Lung (tissue), 12 donors: ENCODE data around the gene BLTP1. TPM values are rescaled to one million over a fixed set of nuclear protein-coding genes. Genes with fewer than 3 reads are reported as not detected.

Experiments
- ATAC-seq: fragments of 200-7000 bp; cut with Tn5 transposase; one replicate; pipeline ENCODE4 v1.9.1; 2020; ENCODE audit warnings: moderate number of reproducible peaks; ENCODE audit not compliant: insufficient read depth, low FRiP score
- DNase-seq, 3 donors: peaks; one replicate each; pipeline ENCODE4 v3.0.0-alpha.2; 2013 to 2017
- H3K27ac ChIP-seq, 2 donors: one replicate each; pipeline ENCODE4 v1.5.1; 2013; ENCODE audit warnings: mild to moderate bottlenecking in 2 of 2, moderate library complexity in 2 of 2, control low read depth in 1 of 2, inconsistent platforms in 1 of 2, low read depth in 1 of 2, low read length in 1 of 2
- H3K27me3 ChIP-seq, 3 donors: one replicate each; pipeline ENCODE4 v1.5.1; 2013; ENCODE audit warnings: low read length in 2 of 3; ENCODE audit not compliant: control insufficient read depth in 3 of 3, insufficient read depth in 3 of 3
- H3K36me3 ChIP-seq, 4 donors: one replicate each; pipeline ENCODE4 v1.5.1; 2013; ENCODE audit warnings: low read length in 4 of 4, mild to moderate bottlenecking in 1 of 4, moderate library complexity in 1 of 4; ENCODE audit not compliant: control insufficient read depth in 4 of 4, insufficient read depth in 4 of 4
- H3K4me1 ChIP-seq, 5 donors: one replicate each; pipeline ENCODE4 v1.5.1; 2013; ENCODE audit warnings: low read length in 5 of 5, mild to moderate bottlenecking in 2 of 5, moderate library complexity in 1 of 5; ENCODE audit not compliant: control insufficient read depth in 5 of 5, insufficient read depth in 5 of 5
- H3K4me3 ChIP-seq: one replicate; pipeline ENCODE4 v1.5.1; 2013; ENCODE audit warnings: mild to moderate bottlenecking, control low read depth, moderate library complexity
- H3K9ac ChIP-seq, 2 donors: one replicate each; pipeline ENCODE4 v1.5.1; 2013; ENCODE audit warnings: low read length in 2 of 2, control low read depth in 1 of 2; ENCODE audit not compliant: insufficient read depth in 1 of 2
- H3K9me3 ChIP-seq, 4 donors: one replicate each; pipeline ENCODE4 v1.5.1; 2013; ENCODE audit warnings: low read length in 3 of 4, mild to moderate bottlenecking in 1 of 4, moderate library complexity in 1 of 4; ENCODE audit not compliant: control insufficient read depth in 4 of 4, insufficient read depth in 3 of 4
- WGBS, 2 donors: extraction: QIAGEN DNeasy Blood & Tissue Kit; methylation state at CpG; one replicate each; pipeline ENCODE4 v1.1.7; 2013; 5-methylcytosine and 5-hydroxymethylcytosine counted together
- polyA plus RNA-seq, 2 donors: library from polyadenylated mRNA; stranded (reverse); fragments of 200-250 nt; gene quantifications; one replicate each; pipeline ENCODE4 v1.2.1, GENCODE V29; 2013
- total RNA-seq, 2 donors: library from RNA; depleted of rRNA in 1 of 2; stranded (reverse); fragments of >200 nt in 1 of 2; gene quantifications; one replicate each; pipeline ENCODE4 v1.2.1, GENCODE V29; 2014 to 2021
- TF ChIP-seq, protein P1 (sequence below): IDR thresholded peaks from 2 replicates; pipeline ENCODE4 v1.5.1; 2012; ENCODE audit warnings: mild to moderate bottlenecking; ENCODE audit errors: control extremely low read depth, extremely low read depth
- donor health status: control.
- donor health status: control.
- donor health status: Bipolar disorder and iron deficiency.
- donor health status: healthy.
- donor health status: DM: yes; HTN: yes; CAD: no.

BLTP1 gene
- total and polyA plus RNA-seq, 4 donors: 19.7 to 252 (median 36.6) TPM

DNA sequence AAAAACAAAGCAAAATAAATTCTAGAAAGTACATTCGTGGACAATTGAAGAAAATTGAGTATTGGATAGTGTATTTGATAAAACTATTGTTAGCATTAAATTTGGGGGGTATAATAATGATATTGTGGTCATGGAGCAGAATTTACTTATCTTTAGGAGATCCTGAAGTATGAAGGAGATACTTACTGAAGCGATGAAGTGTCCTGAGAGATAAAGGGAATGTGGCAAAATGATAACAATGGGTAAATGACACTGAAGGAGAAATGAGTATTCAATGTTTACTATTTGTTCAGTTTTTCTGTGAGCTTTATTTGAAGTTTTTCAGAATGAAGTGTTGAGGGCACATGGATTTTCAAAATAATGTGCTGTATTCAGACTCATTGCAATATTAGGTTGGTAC lies 30.0 kb upstream of the BLTP1 start:
- no peak overlapping the region for H3K27ac ChIP-seq
- no peak overlapping the region for H3K4me3 ChIP-seq
- H3K9ac ChIP-seq: no peak overlapping the region
- 83 to 94% methylated on average over 2 of the region's 2 CpGs for WGBS, 2 donors
- no peaks in the 10 kb centered on the region for H3K36me3 ChIP-seq
- ATAC-seq: no peak
- TF ChIP-seq, protein P1, sequence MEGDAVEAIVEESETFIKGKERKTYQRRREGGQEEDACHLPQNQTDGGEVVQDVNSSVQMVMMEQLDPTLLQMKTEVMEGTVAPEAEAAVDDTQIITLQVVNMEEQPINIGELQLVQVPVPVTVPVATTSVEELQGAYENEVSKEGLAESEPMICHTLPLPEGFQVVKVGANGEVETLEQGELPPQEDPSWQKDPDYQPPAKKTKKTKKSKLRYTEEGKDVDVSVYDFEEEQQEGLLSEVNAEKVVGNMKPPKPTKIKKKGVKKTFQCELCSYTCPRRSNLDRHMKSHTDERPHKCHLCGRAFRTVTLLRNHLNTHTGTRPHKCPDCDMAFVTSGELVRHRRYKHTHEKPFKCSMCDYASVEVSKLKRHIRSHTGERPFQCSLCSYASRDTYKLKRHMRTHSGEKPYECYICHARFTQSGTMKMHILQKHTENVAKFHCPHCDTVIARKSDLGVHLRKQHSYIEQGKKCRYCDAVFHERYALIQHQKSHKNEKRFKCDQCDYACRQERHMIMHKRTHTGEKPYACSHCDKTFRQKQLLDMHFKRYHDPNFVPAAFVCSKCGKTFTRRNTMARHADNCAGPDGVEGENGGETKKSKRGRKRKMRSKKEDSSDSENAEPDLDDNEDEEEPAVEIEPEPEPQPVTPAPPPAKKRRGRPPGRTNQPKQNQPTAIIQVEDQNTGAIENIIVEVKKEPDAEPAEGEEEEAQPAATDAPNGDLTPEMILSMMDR: no peak
- H3K4me1 ChIP-seq: peaks cover 0 to 10% (median 0%) of the 10 kb centered on the region in 5 donors
- H3K27me3 ChIP-seq: no peaks in the 10 kb centered on the region
- H3K9me3 ChIP-seq: peaks cover 0 to 3% (median 0%) of the 10 kb centered on the region in 4 donors
- no peak for DNase-seq

DNA sequence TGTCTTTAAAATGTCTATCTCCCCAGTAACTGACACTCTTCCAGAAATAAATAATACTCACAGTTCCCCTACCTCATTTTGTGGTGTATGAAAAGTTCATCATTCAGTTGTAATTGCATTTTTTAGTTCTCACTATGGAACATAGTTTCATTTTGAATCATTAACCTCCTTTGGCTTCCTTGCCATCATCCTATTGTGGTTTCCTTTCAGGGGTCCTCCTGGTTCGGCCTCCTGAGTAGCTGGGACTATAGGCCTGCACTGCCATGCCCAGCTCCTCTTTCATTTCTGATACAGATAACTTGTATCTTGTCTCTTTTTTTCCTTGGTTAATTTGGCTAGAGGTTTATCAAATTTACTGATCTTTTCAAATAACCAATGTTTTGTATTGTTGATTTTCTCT lies 23.1 kb upstream of the BLTP1 start:
- TF ChIP-seq, protein P1: no peak
- no peak overlapping the region for H3K9ac ChIP-seq
- DNase-seq (no peak), ATAC-seq (no peak)
- no peak overlapping the region for H3K27ac ChIP-seq
- no peaks in the 10 kb centered on the region for H3K4me1 ChIP-seq
- 88 to 89% methylated on average over 1 of the region's 1 CpG for WGBS, 2 donors
- no peaks in the 10 kb centered on the region for H3K36me3 ChIP-seq
- no peak overlapping the region for H3K4me3 ChIP-seq
- H3K9me3 ChIP-seq: no peaks in the 10 kb centered on the region
- no peaks in the 10 kb centered on the region for H3K27me3 ChIP-seq

DNA sequence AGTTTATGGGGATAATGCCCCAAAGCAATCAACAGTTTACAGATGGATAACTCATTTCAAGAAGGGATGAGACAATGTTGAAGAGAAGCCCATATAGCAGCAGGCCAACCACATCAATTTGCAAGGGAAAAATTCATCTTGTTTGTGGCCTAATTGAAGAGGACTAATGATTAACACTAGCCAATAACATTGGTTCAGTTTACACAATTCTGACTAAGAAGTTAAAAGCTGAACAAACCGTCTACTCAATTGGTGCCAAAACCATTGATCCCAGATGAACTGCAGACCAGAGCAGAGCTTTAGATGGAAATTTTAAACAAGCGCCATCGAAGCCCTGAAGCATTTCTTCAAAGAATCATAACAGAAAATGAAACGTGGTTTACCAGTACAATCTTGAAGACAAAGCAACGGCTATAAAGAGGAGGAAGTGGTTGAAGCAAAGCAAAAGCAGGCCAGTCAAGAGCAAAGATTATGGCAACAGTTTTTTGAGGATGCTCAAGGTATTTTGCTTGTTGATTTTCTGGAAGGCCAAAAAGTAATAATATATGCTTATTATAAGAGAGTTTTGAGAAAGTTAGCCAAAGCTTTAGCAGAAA lies 20.5 kb upstream of the BLTP1 start:
- no peak overlapping the region for H3K9ac ChIP-seq
- DNase-seq (no peak), ATAC-seq (no peak)
- no peaks in the 10 kb centered on the region for H3K36me3 ChIP-seq
- TF ChIP-seq, protein P1: no peak
- H3K4me3 ChIP-seq: no peak overlapping the region
- H3K9me3 ChIP-seq: no peaks in the 10 kb centered on the region
- whole genome bisulfite sequencing, 2 donors: 71 to 73% methylated on average over 5 of the region's 5 CpGs
- no peak overlapping the region for H3K27ac ChIP-seq
- no peaks in the 10 kb centered on the region for H3K4me1 ChIP-seq
- no peaks in the 10 kb centered on the region for H3K27me3 ChIP-seq

- 83 to 94% methylated on average over 3 of the region's 3 CpGs for WGBS, 2 donors
- Histone ChIP-seq H3K27ac (no peak overlapping the region), H3K9me3 (no peaks in the 10 kb centered on the region), H3K4me3 (no peak overlapping the region), H3K9ac (no peak overlapping the region), H3K27me3 (no peaks in the 10 kb centered on the region), H3K36me3 (no peaks in the 10 kb centered on the region), H3K4me1 (no peaks in the 10 kb centered on the region)
- ATAC-seq: no peak
- no peak for DNase-seq
- TF ChIP-seq, protein P1: no peak
Observed at GRCh38 chr4:122132891-122133290, 19.2 kb upstream of the BLTP1 start.
